Neuronal stem cell (in vitro differentiated cells): ENCODE measurements around the gene CABP2.

Experiments
- DNase-seq: peaks from one replicate; pipeline ENCODE4 v3.0.0-alpha.2; 2013; ENCODE audit warnings: low spot score
- H2AFZ ChIP-seq: one replicate; pipeline ENCODE4 v1.6.1; 2013; ENCODE audit warnings: mild to moderate bottlenecking, low read length, inconsistent platforms
- H2AK5ac ChIP-seq: 2 replicates; pipeline ENCODE4 v1.6.1; 2013; ENCODE audit warnings: low read depth, mild to moderate bottlenecking, inconsistent platforms, low read length, moderate library complexity, mixed read lengths
- H2BK120ac ChIP-seq: 2 replicates; pipeline ENCODE4 v1.6.1; 2013; ENCODE audit warnings: low read depth, mild to moderate bottlenecking, inconsistent platforms, low read length, moderate library complexity, mixed read lengths
- H2BK12ac ChIP-seq: one replicate; pipeline ENCODE4 v1.6.1; 2013; ENCODE audit warnings: low read length, inconsistent platforms
- H2BK15ac ChIP-seq: 2 replicates; pipeline ENCODE4 v1.6.1; 2013; ENCODE audit warnings: mild to moderate bottlenecking, low read length, inconsistent platforms, mixed read lengths
- H2BK5ac ChIP-seq: one replicate; pipeline ENCODE4 v1.6.1; 2013; ENCODE audit warnings: inconsistent platforms, mild to moderate bottlenecking, low read length, moderate library complexity
- H3K14ac ChIP-seq: one replicate; pipeline ENCODE4 v1.6.1; 2013; ENCODE audit warnings: low read length, inconsistent platforms
- H3K18ac ChIP-seq: 2 replicates; pipeline ENCODE4 v1.6.1; 2013; ENCODE audit warnings: low read length, inconsistent platforms
- H3K23ac ChIP-seq: 2 replicates; pipeline ENCODE4 v1.6.1; 2013; ENCODE audit warnings: low read depth, mild to moderate bottlenecking, mixed read lengths, low read length, inconsistent platforms; ENCODE audit not compliant: poor library complexity
- H3K27ac ChIP-seq: replicated peaks from 3 replicates; pipeline ENCODE4 v1.5.1; 2013; ENCODE audit warnings: low read length, inconsistent platforms
- H3K27me3 ChIP-seq, 3 experiments: 2 replicates each; pipeline ENCODE4 v1.6.1; 2013; ENCODE audit warnings: low read length in 3 of 3, mild to moderate bottlenecking in 2 of 3, inconsistent platforms in 1 of 3, low read depth in 1 of 3, mixed read lengths in 1 of 3, moderate library complexity in 1 of 3; ENCODE audit not compliant: control insufficient read depth in 3 of 3, insufficient read depth in 3 of 3
- H3K36me3 ChIP-seq, 2 donors: replicated peaks in 1 of 2; 2 replicates each; pipeline ENCODE4 v1.6.1; 2013; ENCODE audit warnings: low read length in 2 of 2; ENCODE audit not compliant: control insufficient read depth in 2 of 2, insufficient read depth in 2 of 2
- H3K4ac ChIP-seq: 2 replicates; pipeline ENCODE4 v1.6.1; 2013; ENCODE audit warnings: inconsistent platforms, mild to moderate bottlenecking, low read length, moderate library complexity
- H3K4me1 ChIP-seq, 2 donors: 1 replicate in 1 of 2; 2 replicates in 1 of 2; pipeline ENCODE4 v1.6.1; 2013; ENCODE audit warnings: low read length in 2 of 2, low read depth in 1 of 2; ENCODE audit not compliant: control insufficient read depth in 2 of 2, insufficient read depth in 1 of 2
- H3K4me2 ChIP-seq: one replicate; pipeline ENCODE4 v1.6.1; 2013; ENCODE audit warnings: mild to moderate bottlenecking, low read length, inconsistent platforms; ENCODE audit not compliant: insufficient read depth, poor library complexity, severe bottlenecking
- H3K4me3 ChIP-seq, 2 donors: 2 replicates each; pipeline ENCODE4 v1.5.1; 2013; ENCODE audit warnings: low read length in 2 of 2, mild to moderate bottlenecking in 2 of 2, inconsistent platforms in 1 of 2, moderate library complexity in 1 of 2
- H3K79me1 ChIP-seq: one replicate; pipeline ENCODE4 v1.6.1; 2013; ENCODE audit warnings: low read depth, mild to moderate bottlenecking, inconsistent platforms, low read length, moderate library complexity
- H3K9ac ChIP-seq: one replicate; pipeline ENCODE4 v1.6.1; 2013; ENCODE audit warnings: mild to moderate bottlenecking, low read depth, low read length, inconsistent platforms; ENCODE audit not compliant: poor library complexity
- H3K9me3 ChIP-seq, 2 donors: replicated peaks in 1 of 2; 2 replicates each; pipeline versions ENCODE3 to v1.6.1; 2013; ENCODE audit warnings: low read length in 2 of 2, mild to moderate bottlenecking in 2 of 2, inconsistent platforms in 1 of 2, low read depth in 1 of 2, mixed read lengths in 1 of 2, moderate library complexity in 1 of 2; ENCODE audit not compliant: control insufficient read depth in 2 of 2, insufficient read depth in 1 of 2
- H4K8ac ChIP-seq: one replicate; pipeline ENCODE4 v1.6.1; 2013; ENCODE audit warnings: low read depth, mild to moderate bottlenecking, inconsistent platforms, low read length, moderate library complexity
- H4K91ac ChIP-seq: one replicate; pipeline ENCODE4 v1.6.1; 2013; ENCODE audit warnings: low read length, low read depth, mild to moderate bottlenecking, inconsistent platforms; ENCODE audit not compliant: poor library complexity
- WGBS, 2 donors: extraction: QIAGEN DNeasy Blood & Tissue Kit; methylation state at CpG; one replicate each; pipeline ENCODE4 v1.1.7; 2013; ENCODE audit warnings: missing lambda C conversion rate in 2 of 2, mixed read lengths in 1 of 2; ENCODE audit not compliant: insufficient read length in 2 of 2, insufficient replicate concordance in 1 of 2; ENCODE audit errors: extremely low coverage in 2 of 2; 5-methylcytosine and 5-hydroxymethylcytosine counted together

The CABP2 gene

GRCh38 chr11:67525275-67525976 lies 2.2 kb upstream of the CABP2 start:
- peaks cover 0 to 1% of the 10 kb centered on the region in 2 donors for H3K9me3 ChIP-seq
- H2AFZ ChIP-seq: peak overlapping the region; percentile 68
- H3K4me1 ChIP-seq: peaks cover 2 to 10% of the 10 kb centered on the region in 2 donors
- peak overlapping the region; percentile 2 for H3K23ac ChIP-seq
- no peak overlapping the region for H2BK120ac ChIP-seq
- no peak overlapping the region for H4K91ac ChIP-seq
- peaks cover 0 to 3% (median 0%) of the 10 kb centered on the region in 3 experiments for H3K27me3 ChIP-seq
- no peaks in the 10 kb centered on the region for H3K79me1 ChIP-seq
- H3K9ac ChIP-seq: no peak overlapping the region
- no peak overlapping the region for H3K4ac ChIP-seq
- WGBS, 2 donors: no CpG with 5 or more reads among the region's 5 CpGs
- DNase-seq: no peak
- no peak overlapping the region for H3K27ac ChIP-seq
- peak overlapping the region; percentile 93 for H2AK5ac ChIP-seq
- no peak overlapping the region for H4K8ac ChIP-seq
- no peak overlapping the region for H3K14ac ChIP-seq
- H2BK5ac ChIP-seq: no peak overlapping the region
- H2BK12ac ChIP-seq: peak overlapping the region; percentile 54
- H3K18ac ChIP-seq: peak overlapping the region; percentile 48
- H2BK15ac ChIP-seq: no peak overlapping the region
- H3K4me2 ChIP-seq: no peak overlapping the region
- H3K4me3 ChIP-seq: no peak overlapping the region
- H3K36me3 ChIP-seq: peaks cover 0 to 2% of the 10 kb centered on the region in 2 donors

GRCh38 chr11:67524480-67524808 lies 1.2 kb upstream of the CABP2 start:
- no peak overlapping the region for H2BK5ac ChIP-seq
- H2AK5ac ChIP-seq: peak overlapping the region; percentile 84
- no peak overlapping the region for H3K14ac ChIP-seq
- H3K4me3 ChIP-seq: no peak overlapping the region
- no peak overlapping the region for H4K91ac ChIP-seq
- no CpG with 5 or more reads among the region's 9 CpGs for WGBS, 2 donors
- no peak overlapping the region for H3K4me2 ChIP-seq
- H3K9ac ChIP-seq: peak overlapping the region; percentile 21
- H3K27me3 ChIP-seq: peaks cover 0 to 4% (median 0%) of the 10 kb centered on the region in 3 experiments
- H2BK15ac ChIP-seq: peak overlapping the region; percentile 85
- H4K8ac ChIP-seq: no peak overlapping the region
- H3K9me3 ChIP-seq: peaks cover 0 to 1% of the 10 kb centered on the region in 2 donors
- peaks cover 2 to 10% of the 10 kb centered on the region in 2 donors for H3K4me1 ChIP-seq
- DNase-seq: no peak
- H3K23ac ChIP-seq: no peak overlapping the region
- H3K18ac ChIP-seq: peak overlapping the region; percentile 76
- peak overlapping the region; percentile 68 for H2AFZ ChIP-seq
- no peak overlapping the region for H3K4ac ChIP-seq
- H2BK120ac ChIP-seq: no peak overlapping the region
- H3K27ac ChIP-seq: no peak overlapping the region
- no peak overlapping the region for H2BK12ac ChIP-seq
- no peaks in the 10 kb centered on the region for H3K79me1 ChIP-seq
- H3K36me3 ChIP-seq: peaks cover 0 to 2% of the 10 kb centered on the region in 2 donors

GRCh38 chr11:67523556-67524479 lies 572 bp upstream of the CABP2 start:
- Histone ChIP-seq H2BK5ac (no peak overlapping the region), H2AFZ (peak overlapping the region; percentile 68), H2BK12ac (no peak overlapping the region), H3K27ac (no peak overlapping the region), H3K4me1 (peaks cover 2 to 10% of the 10 kb centered on the region in 2 donors), H3K23ac (peak overlapping the region; percentile 73), H3K18ac (peak overlapping the region; percentile 27), H2AK5ac (peak overlapping the region; percentile 84), H2BK120ac (no peak overlapping the region), H4K91ac (no peak overlapping the region), H3K4me3 (no peak overlapping the region), H3K79me1 (no peaks in the 10 kb centered on the region), H3K4ac (no peak overlapping the region), H3K4me2 (no peak overlapping the region), H4K8ac (no peak overlapping the region), H2BK15ac (peak overlapping the region; percentile 85), H3K9ac (peak overlapping the region; percentile 12), H3K9me3 (peaks cover 0 to 1% of the 10 kb centered on the region in 2 donors), H3K14ac (no peak overlapping the region), H3K36me3 (peaks cover 0 to 2% of the 10 kb centered on the region in 2 donors), H3K27me3 (peaks cover 0 to 7% (median 0%) of the 10 kb centered on the region in 3 experiments)
- no CpG with 5 or more reads among the region's 25 CpGs for WGBS, 2 donors
- no peak for DNase-seq

GRCh38 chr11:67522338-67522737 lies 908 bp downstream of the CABP2 start:
- H3K9ac ChIP-seq: peak overlapping the region; percentile 44
- DNase-seq: no peak
- peaks cover 0 to 11% (median 0%) of the 10 kb centered on the region in 3 experiments for H3K27me3 ChIP-seq
- no peaks in the 10 kb centered on the region for H3K79me1 ChIP-seq
- H3K4me3 ChIP-seq: no peak overlapping the region
- H3K14ac ChIP-seq: peak overlapping the region; percentile 71
- no peak overlapping the region for H3K4me2 ChIP-seq
- H2AK5ac ChIP-seq: peak overlapping the region; percentile 84
- H2BK120ac ChIP-seq: peak overlapping the region; percentile 16
- H3K27ac ChIP-seq: no peak overlapping the region
- H2BK12ac ChIP-seq: peak overlapping the region; percentile 75
- peaks cover 0 to 2% of the 10 kb centered on the region in 2 donors for H3K36me3 ChIP-seq
- H4K8ac ChIP-seq: no peak overlapping the region
- peaks cover 0 to 1% of the 10 kb centered on the region in 2 donors for H3K9me3 ChIP-seq
- WGBS, 2 donors: no CpG with 5 or more reads among the region's 15 CpGs
- H4K91ac ChIP-seq: no peak overlapping the region
- peak overlapping the region; percentile 73 for H3K23ac ChIP-seq
- no peak overlapping the region for H2AFZ ChIP-seq
- peak overlapping the region; percentile 38 for H3K18ac ChIP-seq
- H2BK5ac ChIP-seq: no peak overlapping the region
- H3K4me1 ChIP-seq: peaks cover 2 to 10% of the 10 kb centered on the region in 2 donors
- H3K4ac ChIP-seq: no peak overlapping the region
- peak overlapping the region; percentile 89 for H2BK15ac ChIP-seq
